Testis (tissue), 3 donors: ENCODE data around the gene LDLRAD4. TPM values are rescaled to one million over a fixed set of nuclear protein-coding genes. Genes with fewer than 3 reads are reported as not detected.

Experiments used
- DNase-seq: peaks from one replicate; pipeline ENCODE4 v3.0.0-alpha.2; 2019
- H3K27ac ChIP-seq, 2 donors: fragments of 200-600 bp; sonication (generic); one replicate each; pipeline ENCODE4 v1.5.1; 2019
- H3K27me3 ChIP-seq: fragments of 200-600 bp; sonication (generic); one replicate; pipeline ENCODE4 v1.5.1; 2019
- H3K36me3 ChIP-seq: fragments of 200-600 bp; sonication (generic); one replicate; pipeline ENCODE4 v1.5.1; 2017; ENCODE audit warnings: low read depth; ENCODE audit errors: missing control alignments
- H3K4me1 ChIP-seq: fragments of 200-600 bp; sonication (generic); one replicate; pipeline ENCODE4 v1.5.1; 2019
- H3K4me3 ChIP-seq, 2 donors: fragments of 200-600 bp; sonication (generic); one replicate each; pipeline ENCODE4 v1.5.1; 2017 to 2019
- H3K9me3 ChIP-seq: fragments of 200-600 bp; sonication (generic); one replicate; pipeline ENCODE4 v1.5.1; 2017
- POLR2A ChIP-seq: fragments of 450-650 bp; IDR thresholded peaks from one replicate; pipeline ENCODE4 v1.6.1; 2017; ENCODE audit warnings: antibody characterized with exemption, mild to moderate bottlenecking, moderate library complexity
- WGBS, 2 donors: methylation state at CpG; one replicate each; pipeline ENCODE4 v1.1.5; 2018; 5-methylcytosine and 5-hydroxymethylcytosine counted together
- intact Hi-C: fragments of 100-400 bp; cut with DNase I; formaldehyde crosslinking; loops from one replicate; pipeline ENCODE4 v1.15.1; 2023; ENCODE audit warnings: low total_unique reads
- polyA plus RNA-seq: library from polyadenylated mRNA; stranded (reverse); fragments of 350-450 nt; fragmentation: Illumina TruSeq; extraction: RNeasy Lipid Tissue Mini Kit (QIAGEN cat#74804); gene quantifications from one replicate; pipeline ENCODE4 v1.2.3, GENCODE V29; 2014; ENCODE audit warnings: low read depth, low replicate concordance; ENCODE audit not compliant: insufficient read depth
- total RNA-seq, 2 donors: library from RNA; depleted of rRNA; stranded (reverse); fragments of >200 nt; gene quantifications; one replicate each; pipeline ENCODE4 v1.2.3, GENCODE V29; 2016
- TF ChIP-seq, protein P1 (sequence below), 3 experiments: fragments of 450-650 bp in 2 of 3; fragments of 200-600 bp in 1 of 3; sonication (generic) in 1 of 3; IDR thresholded peaks; one replicate each; pipeline ENCODE4 v1.5.1; 2016 to 2019; ENCODE audit warnings: antibody characterized with exemption in 3 of 3, mild to moderate bottlenecking in 2 of 3, moderate library complexity in 1 of 3

Gene LDLRAD4
- total and polyA plus RNA-seq, 3 donors from 2014 or later = 22.0 to 42.2 (median 25.9) TPM

- Histone ChIP-seq H3K27me3 (no peaks in the 10 kb centered on the region), H3K4me3 (no peak overlapping the region), H3K4me1 (no peaks in the 10 kb centered on the region), H3K36me3 (no peaks in the 10 kb centered on the region), H3K9me3 (no peaks in the 10 kb centered on the region), H3K27ac (no peak overlapping the region)
- 79 to 82% methylated on average over 4 of the region's 4 CpGs for WGBS, 2 donors
- TF ChIP-seq, protein P1, sequence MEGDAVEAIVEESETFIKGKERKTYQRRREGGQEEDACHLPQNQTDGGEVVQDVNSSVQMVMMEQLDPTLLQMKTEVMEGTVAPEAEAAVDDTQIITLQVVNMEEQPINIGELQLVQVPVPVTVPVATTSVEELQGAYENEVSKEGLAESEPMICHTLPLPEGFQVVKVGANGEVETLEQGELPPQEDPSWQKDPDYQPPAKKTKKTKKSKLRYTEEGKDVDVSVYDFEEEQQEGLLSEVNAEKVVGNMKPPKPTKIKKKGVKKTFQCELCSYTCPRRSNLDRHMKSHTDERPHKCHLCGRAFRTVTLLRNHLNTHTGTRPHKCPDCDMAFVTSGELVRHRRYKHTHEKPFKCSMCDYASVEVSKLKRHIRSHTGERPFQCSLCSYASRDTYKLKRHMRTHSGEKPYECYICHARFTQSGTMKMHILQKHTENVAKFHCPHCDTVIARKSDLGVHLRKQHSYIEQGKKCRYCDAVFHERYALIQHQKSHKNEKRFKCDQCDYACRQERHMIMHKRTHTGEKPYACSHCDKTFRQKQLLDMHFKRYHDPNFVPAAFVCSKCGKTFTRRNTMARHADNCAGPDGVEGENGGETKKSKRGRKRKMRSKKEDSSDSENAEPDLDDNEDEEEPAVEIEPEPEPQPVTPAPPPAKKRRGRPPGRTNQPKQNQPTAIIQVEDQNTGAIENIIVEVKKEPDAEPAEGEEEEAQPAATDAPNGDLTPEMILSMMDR (IDR thresholded peaks at IDR 0.05) = no peak
- TF ChIP-seq POLR2A = no peak
- DNase-seq = no peak
- intact Hi-C loops = no loop called here
These were observed 188.9 kb downstream of the LDLRAD4 start for GRCh38 chr18:13407484-13407883.

GRCh38 chr18:13409026-13409425 is 190.5 kb downstream of the LDLRAD4 start:
- DNase-seq = no peak
- no peak for TF ChIP-seq POLR2A
- TF ChIP-seq, protein P1 (IDR thresholded peaks at IDR 0.05) = no peak
- Histone ChIP-seq H3K27me3 (no peaks in the 10 kb centered on the region), H3K9me3 (no peaks in the 10 kb centered on the region), H3K27ac (no peak overlapping the region), H3K4me3 (no peak overlapping the region), H3K36me3 (no peaks in the 10 kb centered on the region), H3K4me1 (no peaks in the 10 kb centered on the region)
- intact Hi-C loops = no loop called here
- 94 to 96% methylated on average over 1 of the region's 1 CpG for WGBS, 2 donors

GRCh38 chr18:13409997-13410396 is 191.4 kb downstream of the LDLRAD4 start:
- Histone ChIP-seq H3K4me3 (no peak overlapping the region), H3K36me3 (no peaks in the 10 kb centered on the region), H3K4me1 (no peaks in the 10 kb centered on the region), H3K27ac (no peak overlapping the region), H3K9me3 (no peaks in the 10 kb centered on the region), H3K27me3 (no peaks in the 10 kb centered on the region)
- intact Hi-C loops = no loop called here
- DNase-seq = no peak
- TF ChIP-seq, protein P1 (IDR thresholded peaks at IDR 0.05) = no peak
- no peak for TF ChIP-seq POLR2A
- 80 to 93% methylated on average over 11 of the region's 11 CpGs for WGBS, 2 donors

- Histone ChIP-seq H3K9me3 (no peaks in the 10 kb centered on the region), H3K27me3 (no peaks in the 10 kb centered on the region), H3K36me3 (no peaks in the 10 kb centered on the region), H3K27ac (no peak overlapping the region), H3K4me3 (no peak overlapping the region), H3K4me1 (no peaks in the 10 kb centered on the region)
- TF ChIP-seq POLR2A = no peak
- TF ChIP-seq, protein P1 (IDR thresholded peaks at IDR 0.05) = no peak
- DNase-seq = no peak
- intact Hi-C loops = no loop called here
These were observed 191.9 kb downstream of the LDLRAD4 start for GRCh38 chr18:13410471-13410870.

GRCh38 chr18:13412017-13412416 is 193.5 kb downstream of the LDLRAD4 start:
- Histone ChIP-seq H3K9me3 (no peaks in the 10 kb centered on the region), H3K4me3 (no peak overlapping the region), H3K27me3 (no peaks in the 10 kb centered on the region), H3K36me3 (no peaks in the 10 kb centered on the region), H3K4me1 (no peaks in the 10 kb centered on the region), H3K27ac (no peak overlapping the region)
- 100% methylated on average over 1 of the region's 1 CpG for WGBS, 2 donors
- no peak for TF ChIP-seq POLR2A
- TF ChIP-seq, protein P1 (IDR thresholded peaks at IDR 0.05) = no peak
- intact Hi-C loops = no loop called here
- no peak for DNase-seq
